ENCODE results near the gene LMOD1.
"Not testable (repeated sequence)": the region's sequence is repeated elsewhere in the genome, so short reads cannot be mapped to it uniquely, and the experiment has no call there.

LMOD1 gene

DNA sequence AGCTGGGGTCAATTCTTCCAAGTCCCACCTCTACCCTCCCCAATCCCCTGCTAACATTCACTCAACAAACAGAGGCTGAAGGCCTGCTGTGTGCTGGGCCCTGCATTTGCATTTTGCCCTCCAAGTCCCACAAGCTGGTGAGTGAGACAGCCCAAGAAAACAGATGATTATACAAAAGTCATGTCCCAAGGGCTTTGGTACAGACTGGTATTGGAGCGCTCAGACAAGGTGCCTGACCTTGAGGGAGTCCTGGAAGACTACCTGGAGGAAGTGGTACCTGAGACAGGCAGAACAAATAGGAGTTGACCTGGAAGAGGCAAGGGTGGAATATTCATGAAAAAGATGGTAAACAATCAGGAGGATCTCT lies 4.2 kb downstream of the LMOD1 start:
- ATAC-seq, result no peak
- TF ChIP-seq ZFP30 (CRISPR knock-in tag; IDR thresholded peaks at IDR 0.05) (no peak), BACH2 (CRISPR knock-in tag; IDR thresholded peaks at IDR 0.05; ENCODE audit: borderline replicate concordance) (no peak), ZNF565 (CRISPR knock-in tag; conservative IDR thresholded peaks at IDR 0.05; ENCODE audit: low read depth) (no peak), PPARA (CRISPR knock-in tag; IDR thresholded peaks at IDR 0.05; ENCODE audit: borderline replicate concordance) (no peak), ZNF70 (CRISPR knock-in tag; IDR thresholded peaks at IDR 0.05) (no peak), ISL1 (CRISPR knock-in tag; IDR thresholded peaks at IDR 0.05) (no peak), GLIS3 (CRISPR knock-in tag; IDR thresholded peaks at IDR 0.05) (no peak), RARB (CRISPR knock-in tag; IDR thresholded peaks at IDR 0.05) (no peak), SNAI2 (CRISPR knock-in tag; IDR thresholded peaks at IDR 0.05) (no peak), ARNTL (CRISPR knock-in tag; IDR thresholded peaks at IDR 0.05; ENCODE audit: borderline replicate concordance, low read depth) (no peak), TOX (CRISPR knock-in tag; IDR thresholded peaks at IDR 0.05; ENCODE audit: borderline replicate concordance) (no peak), ZFP3 (CRISPR knock-in tag; IDR thresholded peaks at IDR 0.05) (no peak), OSR1 (CRISPR knock-in tag; IDR thresholded peaks at IDR 0.05) (no peak)
- TF ChIP-seq, protein P1, sequence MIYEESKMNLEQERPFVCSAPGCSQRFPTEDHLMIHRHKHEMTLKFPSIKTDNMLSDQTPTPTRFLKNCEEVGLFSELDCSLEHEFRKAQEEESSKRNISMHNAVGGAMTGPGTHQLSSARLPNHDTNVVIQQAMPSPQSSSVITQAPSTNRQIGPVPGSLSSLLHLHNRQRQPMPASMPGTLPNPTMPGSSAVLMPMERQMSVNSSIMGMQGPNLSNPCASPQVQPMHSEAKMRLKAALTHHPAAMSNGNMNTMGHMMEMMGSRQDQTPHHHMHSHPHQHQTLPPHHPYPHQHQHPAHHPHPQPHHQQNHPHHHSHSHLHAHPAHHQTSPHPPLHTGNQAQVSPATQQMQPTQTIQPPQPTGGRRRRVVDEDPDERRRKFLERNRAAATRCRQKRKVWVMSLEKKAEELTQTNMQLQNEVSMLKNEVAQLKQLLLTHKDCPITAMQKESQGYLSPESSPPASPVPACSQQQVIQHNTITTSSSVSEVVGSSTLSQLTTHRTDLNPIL (CRISPR knock-in tag; IDR thresholded peaks at IDR 0.05; ENCODE audit: low read depth), result no peak
- TF ChIP-seq, protein P2, sequence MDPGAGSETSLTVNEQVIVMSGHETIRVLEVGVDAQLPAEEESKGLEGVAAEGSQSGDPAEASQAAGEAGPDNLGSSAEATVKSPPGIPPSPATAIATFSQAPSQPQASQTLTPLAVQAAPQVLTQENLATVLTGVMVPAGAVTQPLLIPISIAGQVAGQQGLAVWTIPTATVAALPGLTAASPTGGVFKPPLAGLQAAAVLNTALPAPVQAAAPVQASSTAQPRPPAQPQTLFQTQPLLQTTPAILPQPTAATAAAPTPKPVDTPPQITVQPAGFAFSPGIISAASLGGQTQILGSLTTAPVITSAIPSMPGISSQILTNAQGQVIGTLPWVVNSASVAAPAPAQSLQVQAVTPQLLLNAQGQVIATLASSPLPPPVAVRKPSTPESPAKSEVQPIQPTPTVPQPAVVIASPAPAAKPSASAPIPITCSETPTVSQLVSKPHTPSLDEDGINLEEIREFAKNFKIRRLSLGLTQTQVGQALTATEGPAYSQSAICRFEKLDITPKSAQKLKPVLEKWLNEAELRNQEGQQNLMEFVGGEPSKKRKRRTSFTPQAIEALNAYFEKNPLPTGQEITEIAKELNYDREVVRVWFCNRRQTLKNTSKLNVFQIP (CRISPR knock-in tag; IDR thresholded peaks at IDR 0.05; ENCODE audit: borderline replicate concordance, low read depth), result no peak
- TF ChIP-seq, protein P3, sequence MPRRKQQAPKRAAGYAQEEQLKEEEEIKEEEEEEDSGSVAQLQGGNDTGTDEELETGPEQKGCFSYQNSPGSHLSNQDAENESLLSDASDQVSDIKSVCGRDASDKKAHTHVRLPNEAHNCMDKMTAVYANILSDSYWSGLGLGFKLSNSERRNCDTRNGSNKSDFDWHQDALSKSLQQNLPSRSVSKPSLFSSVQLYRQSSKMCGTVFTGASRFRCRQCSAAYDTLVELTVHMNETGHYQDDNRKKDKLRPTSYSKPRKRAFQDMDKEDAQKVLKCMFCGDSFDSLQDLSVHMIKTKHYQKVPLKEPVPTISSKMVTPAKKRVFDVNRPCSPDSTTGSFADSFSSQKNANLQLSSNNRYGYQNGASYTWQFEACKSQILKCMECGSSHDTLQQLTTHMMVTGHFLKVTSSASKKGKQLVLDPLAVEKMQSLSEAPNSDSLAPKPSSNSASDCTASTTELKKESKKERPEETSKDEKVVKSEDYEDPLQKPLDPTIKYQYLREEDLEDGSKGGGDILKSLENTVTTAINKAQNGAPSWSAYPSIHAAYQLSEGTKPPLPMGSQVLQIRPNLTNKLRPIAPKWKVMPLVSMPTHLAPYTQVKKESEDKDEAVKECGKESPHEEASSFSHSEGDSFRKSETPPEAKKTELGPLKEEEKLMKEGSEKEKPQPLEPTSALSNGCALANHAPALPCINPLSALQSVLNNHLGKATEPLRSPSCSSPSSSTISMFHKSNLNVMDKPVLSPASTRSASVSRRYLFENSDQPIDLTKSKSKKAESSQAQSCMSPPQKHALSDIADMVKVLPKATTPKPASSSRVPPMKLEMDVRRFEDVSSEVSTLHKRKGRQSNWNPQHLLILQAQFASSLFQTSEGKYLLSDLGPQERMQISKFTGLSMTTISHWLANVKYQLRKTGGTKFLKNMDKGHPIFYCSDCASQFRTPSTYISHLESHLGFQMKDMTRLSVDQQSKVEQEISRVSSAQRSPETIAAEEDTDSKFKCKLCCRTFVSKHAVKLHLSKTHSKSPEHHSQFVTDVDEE (CRISPR knock-in tag; IDR thresholded peaks at IDR 0.05), result no peak

DNA sequence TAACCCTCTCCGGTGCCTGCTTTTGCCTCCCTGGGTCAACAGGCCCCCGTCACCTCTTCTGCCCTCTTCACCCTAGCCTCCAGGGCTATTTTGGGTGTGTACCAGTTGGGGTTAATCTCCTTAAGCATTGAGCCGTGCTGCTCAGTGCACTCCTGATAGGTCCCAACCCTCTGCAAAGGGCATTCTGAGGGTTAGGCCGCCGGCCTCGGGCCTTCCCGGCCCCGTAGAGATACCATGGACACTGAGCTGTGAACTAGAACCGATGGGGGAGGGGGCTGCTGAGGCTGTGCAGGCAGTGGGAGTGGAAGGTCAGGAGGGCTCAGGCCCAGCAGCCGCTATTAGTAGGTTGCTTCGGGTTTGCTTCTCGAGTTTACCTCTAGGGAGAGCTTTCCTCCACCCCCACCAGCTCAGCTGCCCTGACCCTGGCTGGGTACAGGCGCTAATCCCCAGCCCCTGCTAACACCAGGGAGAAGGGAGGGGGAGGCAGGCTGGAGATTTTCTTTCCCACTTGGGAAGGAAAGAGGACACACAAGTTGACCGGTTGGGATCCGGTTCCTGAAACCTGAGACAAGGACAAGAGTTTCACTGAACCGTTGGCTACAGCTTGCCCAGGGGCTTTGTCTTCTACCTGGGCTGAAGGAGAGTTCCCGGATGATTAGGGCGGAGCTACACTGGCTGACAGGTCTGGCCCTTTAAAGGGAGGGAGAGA lies 4.8 kb downstream of the LMOD1 start:
- TF ChIP-seq BACH2 (CRISPR knock-in tag; IDR thresholded peaks at IDR 0.05; ENCODE audit: borderline replicate concordance) (no peak), ZNF70 (CRISPR knock-in tag; IDR thresholded peaks at IDR 0.05) (no peak), ESRRG (CRISPR knock-in tag; IDR thresholded peaks at IDR 0.05) (no peak), RARB (CRISPR knock-in tag; IDR thresholded peaks at IDR 0.05) (no peak), ZC3H10 (CRISPR knock-in tag; IDR thresholded peaks at IDR 0.05) (no peak), ZFP30 (CRISPR knock-in tag; IDR thresholded peaks at IDR 0.05) (no peak), ARNTL (CRISPR knock-in tag; IDR thresholded peaks at IDR 0.05; ENCODE audit: borderline replicate concordance, low read depth) (no peak), ZFP3 (CRISPR knock-in tag; IDR thresholded peaks at IDR 0.05) (no peak), GLIS3 (CRISPR knock-in tag; IDR thresholded peaks at IDR 0.05) (no peak), ZNF8 (CRISPR knock-in tag; IDR thresholded peaks at IDR 0.05) (no peak)
- TF ChIP-seq, protein P1 (CRISPR knock-in tag; IDR thresholded peaks at IDR 0.05; ENCODE audit: low read depth), result no peak
- ATAC-seq, result no peak

DNA sequence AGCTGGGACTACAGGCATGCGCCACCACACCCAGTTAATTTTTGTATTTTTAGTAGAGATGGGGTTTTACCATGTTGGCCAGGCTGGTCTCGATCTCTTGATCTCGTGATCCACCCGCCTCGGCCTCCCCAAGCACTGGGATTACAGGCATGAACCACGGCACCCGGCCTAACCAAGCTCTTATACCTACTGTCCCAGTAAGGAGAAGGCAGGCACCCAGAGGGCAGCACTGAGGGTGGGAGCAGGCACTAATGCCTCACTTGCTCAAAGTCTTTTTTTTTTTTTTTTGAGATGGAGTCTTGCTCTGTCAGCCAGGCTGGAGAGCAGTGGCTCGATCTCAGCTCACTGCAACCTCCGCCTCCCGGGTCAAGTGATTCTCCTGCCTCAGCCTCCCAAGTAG lies 6.0 kb downstream of the LMOD1 start:
- not testable (repeated sequence) for ATAC-seq

DNA sequence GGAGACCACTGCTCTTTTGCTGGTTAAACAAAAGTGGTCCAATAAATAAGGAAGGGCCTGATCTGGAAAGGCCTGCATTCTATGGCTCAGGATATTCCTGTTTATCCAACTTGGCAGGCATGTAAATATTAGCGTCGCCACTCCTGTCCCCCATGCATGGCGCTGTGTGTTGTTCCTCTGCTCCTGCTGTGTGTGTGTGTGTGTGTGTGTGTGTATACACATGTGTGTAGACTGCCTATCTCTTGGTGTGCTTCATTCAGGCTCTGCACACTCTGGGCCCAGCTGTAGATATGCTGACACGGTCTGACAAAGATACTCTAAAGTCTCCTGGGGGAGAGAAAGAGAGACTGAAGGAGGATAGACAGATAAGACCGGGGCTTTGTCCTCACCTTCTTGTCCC lies 6.8 kb downstream of the LMOD1 start:
- ATAC-seq, result no peak
- TF ChIP-seq OSR1 (CRISPR knock-in tag; IDR thresholded peaks at IDR 0.05) (no peak), PPARA (CRISPR knock-in tag; IDR thresholded peaks at IDR 0.05; ENCODE audit: borderline replicate concordance) (no peak), ARNTL (CRISPR knock-in tag; IDR thresholded peaks at IDR 0.05; ENCODE audit: borderline replicate concordance, low read depth) (no peak), TCF4 (CRISPR knock-in tag; IDR thresholded peaks at IDR 0.05; ENCODE audit: borderline replicate concordance) (no peak), ZC3H10 (CRISPR knock-in tag; IDR thresholded peaks at IDR 0.05) (no peak), GLIS3 (CRISPR knock-in tag; IDR thresholded peaks at IDR 0.05) (no peak), ZNF8 (CRISPR knock-in tag; IDR thresholded peaks at IDR 0.05) (no peak), ZFP30 (CRISPR knock-in tag; IDR thresholded peaks at IDR 0.05) (no peak), RARB (CRISPR knock-in tag; IDR thresholded peaks at IDR 0.05) (no peak)
- TF ChIP-seq, protein P3 (CRISPR knock-in tag; IDR thresholded peaks at IDR 0.05), result no peak
- TF ChIP-seq, protein P4, sequence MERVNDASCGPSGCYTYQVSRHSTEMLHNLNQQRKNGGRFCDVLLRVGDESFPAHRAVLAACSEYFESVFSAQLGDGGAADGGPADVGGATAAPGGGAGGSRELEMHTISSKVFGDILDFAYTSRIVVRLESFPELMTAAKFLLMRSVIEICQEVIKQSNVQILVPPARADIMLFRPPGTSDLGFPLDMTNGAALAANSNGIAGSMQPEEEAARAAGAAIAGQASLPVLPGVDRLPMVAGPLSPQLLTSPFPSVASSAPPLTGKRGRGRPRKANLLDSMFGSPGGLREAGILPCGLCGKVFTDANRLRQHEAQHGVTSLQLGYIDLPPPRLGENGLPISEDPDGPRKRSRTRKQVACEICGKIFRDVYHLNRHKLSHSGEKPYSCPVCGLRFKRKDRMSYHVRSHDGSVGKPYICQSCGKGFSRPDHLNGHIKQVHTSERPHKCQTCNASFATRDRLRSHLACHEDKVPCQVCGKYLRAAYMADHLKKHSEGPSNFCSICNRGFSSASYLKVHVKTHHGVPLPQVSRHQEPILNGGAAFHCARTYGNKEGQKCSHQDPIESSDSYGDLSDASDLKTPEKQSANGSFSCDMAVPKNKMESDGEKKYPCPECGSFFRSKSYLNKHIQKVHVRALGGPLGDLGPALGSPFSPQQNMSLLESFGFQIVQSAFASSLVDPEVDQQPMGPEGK (CRISPR knock-in tag; IDR thresholded peaks at IDR 0.05; ENCODE audit: borderline replicate concordance), result no peak
